Uterus (tissue), 4 donors: Measurements from ENCODE around the gene CIAO2B. TPM values are rescaled to one million over a fixed set of nuclear protein-coding genes. Genes with fewer than 3 reads are reported as not detected.
"Not testable (repeated sequence)": the region's sequence is repeated elsewhere in the genome, so short reads cannot be mapped to it uniquely, and the experiment has no call there.

Source experiments
- DNase-seq, 2 donors: peaks; one replicate each; pipeline ENCODE4 v3.0.0-alpha.2; 2019 to 2020
- H3K27ac ChIP-seq, 2 donors: fragments of 200-600 bp; sonication (generic); 1 replicate in 1 of 2; 2 replicates in 1 of 2; pipeline ENCODE4 v1.5.1; 2016 to 2018
- H3K27me3 ChIP-seq, 2 donors: fragments of 200-600 bp; sonication (generic); one replicate each; pipeline ENCODE4 v1.5.1; 2018 to 2019; ENCODE audit warnings: control low read depth in 1 of 2
- H3K36me3 ChIP-seq, 2 donors: fragments of 200-600 bp; sonication (generic); one replicate each; pipeline ENCODE4 v1.5.1; 2019; ENCODE audit warnings: control low read depth in 1 of 2
- H3K4me1 ChIP-seq, 2 donors: fragments of 200-600 bp; sonication (generic); one replicate each; pipeline ENCODE4 v1.5.1; 2018 to 2019; ENCODE audit warnings: control low read depth in 1 of 2
- H3K4me3 ChIP-seq, 2 donors: fragments of 200-600 bp; sonication (generic); 1 replicate in 1 of 2; 2 replicates in 1 of 2; pipeline ENCODE4 v1.5.1; 2018 to 2019; ENCODE audit warnings: mild to moderate bottlenecking in 1 of 2
- H3K9me3 ChIP-seq, 2 donors: fragments of 200-600 bp; sonication (generic); one replicate each; pipeline ENCODE4 v1.5.1; 2019; ENCODE audit warnings: control low read depth in 1 of 2
- POLR2A ChIP-seq, 2 donors: fragments of 450-650 bp; IDR thresholded peaks; one replicate each; pipeline ENCODE4 v1.6.1; 2016; ENCODE audit warnings: antibody characterized with exemption in 2 of 2, mild to moderate bottlenecking in 1 of 2, moderate library complexity in 1 of 2
- intact Hi-C: fragments of 100-400 bp; cut with DNase I; formaldehyde crosslinking; loops from one replicate; pipeline ENCODE4 v1.15.1; 2023; ENCODE audit warnings: low total_unique reads
- total RNA-seq, 4 donors: library from RNA; depleted of rRNA in 3 of 4; stranded (reverse); fragments of >200 nt in 3 of 4; gene quantifications; one replicate each; pipeline versions ENCODE4 v1.1.0 to v1.2.4, GENCODE V29; 2014 to 2023
- TF ChIP-seq, protein P1 (sequence below), 4 experiments: fragments of 200-600 bp in 2 of 4; fragments of 450-650 bp in 2 of 4; sonication (generic) in 2 of 4; IDR thresholded peaks; one replicate each; pipeline ENCODE4 v1.5.1; 2016 to 2019; ENCODE audit warnings: antibody characterized with exemption in 4 of 4, mild to moderate bottlenecking in 2 of 4, moderate library complexity in 1 of 4
- donor health status: DM: yes; HTN: yes; CAD: no.

The CIAO2B gene
- total RNA-seq, 4 donors from 2014 or later, result 15.9 to 76.8 (median 74.2) TPM

- no peak within 1 kb of the TSS for H3K27ac ChIP-seq
- intact Hi-C loops, result no loop called here
- H3K27me3 ChIP-seq, result no peaks in the 10 kb centered on the region
- no peak for TF ChIP-seq POLR2A (IDR thresholded peaks at IDR 0.05)
- TF ChIP-seq, protein P1, sequence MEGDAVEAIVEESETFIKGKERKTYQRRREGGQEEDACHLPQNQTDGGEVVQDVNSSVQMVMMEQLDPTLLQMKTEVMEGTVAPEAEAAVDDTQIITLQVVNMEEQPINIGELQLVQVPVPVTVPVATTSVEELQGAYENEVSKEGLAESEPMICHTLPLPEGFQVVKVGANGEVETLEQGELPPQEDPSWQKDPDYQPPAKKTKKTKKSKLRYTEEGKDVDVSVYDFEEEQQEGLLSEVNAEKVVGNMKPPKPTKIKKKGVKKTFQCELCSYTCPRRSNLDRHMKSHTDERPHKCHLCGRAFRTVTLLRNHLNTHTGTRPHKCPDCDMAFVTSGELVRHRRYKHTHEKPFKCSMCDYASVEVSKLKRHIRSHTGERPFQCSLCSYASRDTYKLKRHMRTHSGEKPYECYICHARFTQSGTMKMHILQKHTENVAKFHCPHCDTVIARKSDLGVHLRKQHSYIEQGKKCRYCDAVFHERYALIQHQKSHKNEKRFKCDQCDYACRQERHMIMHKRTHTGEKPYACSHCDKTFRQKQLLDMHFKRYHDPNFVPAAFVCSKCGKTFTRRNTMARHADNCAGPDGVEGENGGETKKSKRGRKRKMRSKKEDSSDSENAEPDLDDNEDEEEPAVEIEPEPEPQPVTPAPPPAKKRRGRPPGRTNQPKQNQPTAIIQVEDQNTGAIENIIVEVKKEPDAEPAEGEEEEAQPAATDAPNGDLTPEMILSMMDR (IDR thresholded peaks at IDR 0.05), result peak in 2 of 4 experiments; percentile 32 to 34
- H3K9me3 ChIP-seq, result no peaks in the 10 kb centered on the region
- no peaks in the 10 kb centered on the region for H3K36me3 ChIP-seq
- H3K4me1 ChIP-seq, result no peaks in the 10 kb centered on the region
- no peak within 1 kb of the TSS for H3K4me3 ChIP-seq
- DNase-seq, result no peak
Measured at GRCh38 chr16:66961065-66961744, 27.0 kb upstream of the CIAO2B start, which contains the start of gene CES3. Gene CES3 (plus strand): TSS chr16:66961266. CDS start chr16:66961308, 42 bp downstream.

DNA sequence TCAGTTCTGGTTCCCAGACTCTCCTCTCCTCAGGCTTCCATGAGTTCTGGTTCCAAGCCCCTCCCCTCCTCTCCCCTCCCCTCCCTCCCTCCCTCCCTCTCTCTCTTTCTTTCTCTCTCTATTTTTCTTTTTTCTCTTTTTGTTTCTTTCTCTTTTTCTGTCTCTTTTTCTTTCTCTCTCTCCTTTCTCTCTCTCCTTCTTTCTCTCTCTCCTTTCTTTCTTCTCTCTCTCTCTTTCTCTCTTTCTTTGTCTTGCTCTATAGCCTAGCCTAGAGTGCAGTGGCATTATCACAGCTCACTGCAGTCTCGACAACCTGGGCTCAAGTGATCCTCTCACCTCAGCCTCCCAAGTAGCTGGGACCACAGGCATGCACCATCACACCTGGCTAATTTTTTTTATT, 26.1 kb upstream of the CIAO2B start:
- Histone ChIP-seq H3K36me3 (no peaks in the 10 kb centered on the region), H3K27ac (no peak overlapping the region), H3K4me3 (no peak overlapping the region), H3K27me3 (no peaks in the 10 kb centered on the region), H3K9me3 (no peaks in the 10 kb centered on the region), H3K4me1 (no peaks in the 10 kb centered on the region)
- no peak for DNase-seq
- intact Hi-C loops, result no loop called here
- TF ChIP-seq, protein P1 (IDR thresholded peaks at IDR 0.05), result no peak
- TF ChIP-seq POLR2A (IDR thresholded peaks at IDR 0.05), result no peak

DNA sequence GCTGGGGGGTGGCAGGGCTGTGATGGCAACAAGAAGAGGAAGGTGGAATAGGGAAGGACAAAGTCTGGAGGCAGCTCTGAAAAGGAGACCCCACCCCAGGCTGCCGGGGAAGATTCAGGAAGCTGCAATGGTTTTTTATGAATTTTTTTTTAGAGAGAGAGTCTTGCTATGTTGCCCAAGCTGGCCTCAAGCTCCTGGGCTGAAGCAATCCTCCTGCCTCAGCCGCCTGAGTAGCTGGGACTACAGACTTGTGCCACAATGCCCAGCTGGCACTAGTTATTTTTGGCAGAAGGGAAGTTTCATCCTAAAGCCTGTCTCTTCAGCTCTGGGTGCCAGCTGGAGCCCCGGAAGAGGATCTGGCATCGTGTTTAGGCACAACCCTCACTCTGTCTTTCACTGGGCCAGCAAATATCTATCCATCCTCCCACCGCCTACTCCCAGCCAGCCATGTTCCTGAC, 25.5 kb upstream of the CIAO2B start:
- intact Hi-C loops, result no loop called here
- H3K4me1 ChIP-seq, result no peaks in the 10 kb centered on the region
- no peaks in the 10 kb centered on the region for H3K36me3 ChIP-seq
- no peaks in the 10 kb centered on the region for H3K9me3 ChIP-seq
- DNase-seq, result no peak
- TF ChIP-seq POLR2A (IDR thresholded peaks at IDR 0.05), result no peak
- TF ChIP-seq, protein P1 (IDR thresholded peaks at IDR 0.05), result no peak
- no peaks in the 10 kb centered on the region for H3K27me3 ChIP-seq
- H3K4me3 ChIP-seq, result no peak overlapping the region
- H3K27ac ChIP-seq, result no peak overlapping the region

DNA sequence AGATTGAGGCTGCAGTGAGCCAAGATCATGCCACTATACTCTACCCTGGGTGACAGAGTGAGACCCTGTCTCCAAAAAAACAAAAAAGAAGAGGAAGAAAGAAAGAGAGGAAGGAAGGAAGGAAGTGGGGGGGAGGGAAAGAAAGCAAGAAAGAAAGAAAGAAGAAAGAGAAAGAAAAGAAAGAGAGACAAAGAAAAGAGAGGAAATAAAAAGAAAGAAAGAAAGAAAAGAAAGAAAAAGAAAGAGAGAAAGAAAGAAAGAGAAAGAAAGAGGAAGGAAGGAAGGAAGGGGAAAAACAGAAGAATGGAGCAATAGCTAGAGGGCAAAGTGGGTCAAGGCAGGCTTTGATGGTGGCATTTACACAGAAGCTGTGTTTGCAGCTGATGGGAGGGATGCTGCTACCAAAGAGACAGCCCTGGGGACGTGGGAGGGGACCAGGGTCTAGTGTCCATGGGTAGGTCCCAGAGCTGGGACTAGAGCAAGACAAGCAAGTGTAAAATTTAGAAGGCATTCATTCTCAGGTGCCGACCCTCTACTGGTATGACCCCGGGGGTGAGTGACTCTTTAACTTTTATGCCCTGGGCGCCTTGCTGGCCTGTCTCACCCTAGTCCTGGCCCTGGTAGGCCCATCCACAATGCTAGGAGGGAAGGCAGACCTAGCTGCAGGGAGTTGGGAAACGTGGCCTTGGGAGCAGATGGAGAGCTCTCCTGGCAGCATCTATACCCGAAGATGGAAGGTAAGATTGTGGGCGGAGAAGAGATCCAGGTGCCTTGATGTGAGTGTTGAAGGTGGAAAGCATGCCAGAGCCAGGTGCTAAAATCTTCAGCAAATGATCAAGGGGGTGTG, 24.9 kb upstream of the CIAO2B start:
- no peaks in the 10 kb centered on the region for H3K4me1 ChIP-seq
- H3K36me3 ChIP-seq, result no peaks in the 10 kb centered on the region
- intact Hi-C loops, result no loop called here
- H3K27ac ChIP-seq, result no peak overlapping the region
- H3K4me3 ChIP-seq, result no peak overlapping the region
- H3K9me3 ChIP-seq, result no peaks in the 10 kb centered on the region
- H3K27me3 ChIP-seq, result no peaks in the 10 kb centered on the region
- DNase-seq, result no peak
- TF ChIP-seq POLR2A (IDR thresholded peaks at IDR 0.05), result no peak
- TF ChIP-seq, protein P1 (IDR thresholded peaks at IDR 0.05), result no peak

DNA sequence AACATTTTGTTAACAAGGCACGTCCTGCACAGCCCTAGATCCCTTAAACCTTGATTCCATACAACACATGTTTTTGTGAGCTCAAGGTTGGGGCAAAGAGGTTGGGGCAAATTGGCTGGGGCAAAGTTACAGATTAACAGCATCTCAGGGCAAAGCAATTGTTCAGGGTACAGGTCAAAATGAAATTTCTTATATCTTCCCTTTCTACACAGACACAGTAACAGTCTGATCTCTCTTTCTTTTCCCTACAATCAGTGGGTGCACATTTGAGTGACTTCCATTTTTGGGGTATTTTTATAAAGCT, 21.9 kb upstream of the CIAO2B start:
- DNase-seq, H3K4me3 ChIP-seq, H3K9me3 ChIP-seq, intact Hi-C loops, H3K36me3 ChIP-seq, H3K27me3 ChIP-seq, H3K4me1 ChIP-seq, H3K27ac ChIP-seq: not testable (repeated sequence)

DNA sequence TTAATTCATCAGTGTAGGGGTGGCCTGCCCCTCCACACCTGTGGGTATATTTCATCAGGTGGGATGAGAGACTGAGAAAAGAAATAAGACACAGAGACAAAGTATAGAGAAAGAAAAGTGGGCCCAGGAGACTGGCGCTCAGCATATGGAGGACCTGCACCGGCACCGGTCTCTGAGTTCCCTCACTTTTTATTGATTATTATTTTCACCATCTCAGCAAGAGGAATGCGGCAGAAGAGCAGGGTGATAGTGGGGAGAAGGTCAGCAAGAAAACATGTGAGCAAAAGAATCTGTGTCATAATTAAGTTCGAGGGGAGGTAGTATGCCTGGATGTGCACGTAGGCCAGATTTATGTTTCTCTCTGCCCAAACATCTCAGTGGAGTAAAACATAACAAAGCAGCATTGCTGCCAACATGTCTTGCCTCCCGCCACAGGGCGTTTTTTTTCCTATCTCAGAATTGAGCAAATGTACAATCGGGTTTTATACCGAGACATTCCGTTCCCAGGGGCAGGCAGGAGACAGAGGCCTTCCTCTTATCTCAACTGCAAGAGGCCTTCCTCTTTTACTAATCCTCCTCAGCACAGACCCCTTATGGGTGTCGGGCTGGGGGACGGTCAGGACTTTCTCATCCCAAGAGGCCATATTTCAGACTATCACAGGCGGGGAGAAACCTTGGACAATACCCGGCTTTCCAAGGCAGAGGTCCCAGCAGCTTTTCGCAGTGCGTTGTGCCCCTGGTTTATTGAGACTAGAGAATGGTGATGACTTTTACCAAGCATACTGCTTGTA, 21.4 kb upstream of the CIAO2B start:
- H3K27me3 ChIP-seq, intact Hi-C loops, H3K27ac ChIP-seq: not testable (repeated sequence)

More for the DNA sequence above, 21.4 kb upstream of the CIAO2B start:
- H3K36me3 ChIP-seq, DNase-seq, H3K9me3 ChIP-seq, H3K4me3 ChIP-seq, H3K4me1 ChIP-seq: not testable (repeated sequence)
